Epidermal melanocyte (primary cell): ENCODE results near the gene PAX5.
A peak's percentile ranks its signal among the peaks of the same experiment; 100 is the strongest.

Experiments
- DNase-seq: peaks from one replicate; pipeline ENCODE4 v3.0.0; 2011; ENCODE audit warnings: low spot score; ENCODE audit not compliant: insufficient read length

The PAX5 gene

DNA sequence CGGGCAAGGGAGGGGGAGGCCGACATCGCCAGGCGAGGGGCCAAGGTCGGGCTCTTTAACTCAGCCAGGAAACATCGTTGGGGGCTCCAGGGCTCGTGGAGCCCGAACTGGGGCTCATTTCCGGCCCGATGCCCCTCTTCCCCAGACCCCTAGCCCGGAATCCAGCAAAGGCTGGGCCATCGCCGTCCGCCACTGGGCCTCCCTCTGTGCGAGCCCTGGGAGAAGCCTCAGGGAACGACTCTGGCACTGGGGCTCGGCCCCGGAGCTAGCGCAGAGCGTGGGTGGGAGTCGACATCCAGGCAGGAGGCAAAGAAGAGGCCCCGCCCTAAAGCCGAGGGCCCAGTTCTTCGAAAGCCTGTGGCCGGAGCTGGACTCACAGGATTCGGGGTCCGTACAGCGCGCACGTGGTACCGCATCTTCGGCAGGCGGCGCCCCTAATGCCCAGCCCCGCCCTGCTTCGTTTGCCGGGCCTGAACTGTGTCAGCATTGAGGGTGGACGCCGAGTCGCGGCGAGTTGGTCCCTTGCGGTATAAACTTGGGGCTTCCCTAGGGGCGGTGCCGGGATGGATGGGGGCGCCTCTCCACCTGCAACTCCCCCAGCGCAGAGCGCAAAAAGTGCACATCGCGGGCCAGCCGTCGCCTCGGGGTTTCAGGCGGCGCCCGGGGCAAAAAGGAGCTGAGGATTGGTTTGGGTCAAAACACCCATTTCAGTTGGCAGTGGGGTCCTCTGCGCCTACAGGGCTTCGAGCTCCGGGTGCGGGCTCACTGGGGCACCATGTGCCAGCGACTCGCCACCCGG is 3.6 kb upstream of the PAX5 start:
- DNase-seq, result no peak

DNA sequence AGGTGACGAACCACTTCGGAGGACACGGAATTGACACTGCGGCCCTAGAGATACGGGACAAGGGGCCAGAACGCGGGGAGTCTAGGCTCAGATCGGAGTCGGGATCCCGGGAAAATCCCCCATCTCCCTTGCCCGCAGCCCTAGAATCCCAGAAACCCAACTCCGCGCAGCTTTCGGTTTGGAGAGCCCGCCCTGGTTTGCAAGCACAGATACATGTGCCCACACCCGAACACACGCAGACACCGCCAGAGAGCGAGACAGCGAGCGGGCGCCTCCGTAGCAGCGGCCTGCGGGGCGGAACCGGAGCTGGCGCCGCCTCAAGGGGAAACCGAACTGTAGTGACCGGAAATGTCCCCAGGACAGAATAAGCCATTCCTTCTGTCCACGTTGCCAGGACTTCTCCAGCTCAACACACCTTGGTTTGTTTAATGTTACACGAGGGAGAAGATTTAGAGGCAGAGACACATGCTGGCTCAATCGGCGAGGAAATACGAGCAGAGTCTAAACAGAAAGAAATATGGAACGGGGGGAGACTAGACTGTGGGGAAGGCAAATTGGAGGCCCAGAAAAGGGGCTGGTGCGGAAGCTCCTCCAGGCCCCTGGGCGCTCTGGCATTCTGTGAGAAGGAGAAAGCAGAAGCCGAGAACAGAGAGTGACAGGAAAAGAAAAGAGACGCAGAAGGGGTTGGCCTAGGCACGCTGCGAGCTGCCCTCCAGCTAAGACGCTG is 2.9 kb upstream of the PAX5 start:
- no peak for DNase-seq

DNA sequence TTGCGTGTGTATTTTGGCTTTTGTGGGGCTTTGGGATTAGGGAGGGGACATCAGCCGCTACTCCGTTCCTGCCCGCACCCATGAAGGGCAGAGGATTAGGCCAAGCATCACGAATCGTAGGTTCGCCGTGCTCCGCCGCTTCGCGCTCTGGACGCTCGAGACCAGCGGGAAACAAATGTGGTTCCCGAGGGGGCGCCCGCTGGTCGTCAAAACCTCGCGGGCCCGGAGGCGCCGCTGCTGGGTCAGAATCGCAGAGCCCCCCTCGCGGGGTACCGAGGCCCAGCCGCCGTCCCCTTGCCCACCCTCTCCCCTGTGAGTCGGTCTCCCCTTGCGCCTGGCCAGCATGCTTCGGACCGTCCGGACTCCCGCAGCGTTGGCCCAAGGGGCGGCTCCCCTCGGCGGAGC is 2.3 kb upstream of the PAX5 start:
- DNase-seq, result no peak

DNA sequence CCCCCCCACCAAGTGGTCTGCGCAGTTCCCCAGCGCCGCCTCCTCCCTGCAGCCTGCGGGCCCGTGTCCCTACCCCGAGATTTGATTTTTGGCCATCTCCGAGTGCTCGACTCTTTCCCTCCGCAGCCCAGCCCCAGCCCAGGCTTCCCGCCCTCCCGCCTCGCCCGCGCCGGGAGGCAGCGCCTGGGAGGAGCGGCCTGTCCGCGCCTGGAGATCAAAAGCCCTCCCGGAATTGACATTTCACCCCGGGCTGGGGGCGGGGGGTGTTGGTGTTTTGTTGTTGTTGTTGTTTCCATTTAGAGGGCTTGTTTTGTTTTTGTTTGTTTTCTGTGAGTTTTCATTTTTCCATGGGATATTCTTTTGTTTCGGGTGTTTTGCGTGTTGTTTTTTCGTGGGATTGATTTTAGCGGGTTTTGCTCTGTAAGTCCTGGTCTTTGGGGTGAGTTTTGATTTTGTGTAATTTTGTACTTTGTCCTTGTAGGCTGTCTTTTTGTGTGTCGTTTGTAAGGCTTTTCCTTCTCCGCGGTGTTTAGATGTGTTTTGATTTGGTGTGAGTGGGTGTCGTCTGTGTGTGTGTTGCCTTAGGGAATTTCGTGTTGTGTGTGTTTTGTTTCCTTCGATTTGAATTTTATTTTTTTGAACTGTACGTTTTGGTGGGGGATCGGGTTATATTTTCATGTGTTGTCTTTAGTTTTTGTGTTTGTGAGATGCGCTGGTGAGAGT is 1.7 kb upstream of the PAX5 start:
- no peak for DNase-seq

- DNase-seq, result no peak
These were observed 1.0 kb upstream of the PAX5 start for GRCh38 chr9:37034938-37035647.

DNA sequence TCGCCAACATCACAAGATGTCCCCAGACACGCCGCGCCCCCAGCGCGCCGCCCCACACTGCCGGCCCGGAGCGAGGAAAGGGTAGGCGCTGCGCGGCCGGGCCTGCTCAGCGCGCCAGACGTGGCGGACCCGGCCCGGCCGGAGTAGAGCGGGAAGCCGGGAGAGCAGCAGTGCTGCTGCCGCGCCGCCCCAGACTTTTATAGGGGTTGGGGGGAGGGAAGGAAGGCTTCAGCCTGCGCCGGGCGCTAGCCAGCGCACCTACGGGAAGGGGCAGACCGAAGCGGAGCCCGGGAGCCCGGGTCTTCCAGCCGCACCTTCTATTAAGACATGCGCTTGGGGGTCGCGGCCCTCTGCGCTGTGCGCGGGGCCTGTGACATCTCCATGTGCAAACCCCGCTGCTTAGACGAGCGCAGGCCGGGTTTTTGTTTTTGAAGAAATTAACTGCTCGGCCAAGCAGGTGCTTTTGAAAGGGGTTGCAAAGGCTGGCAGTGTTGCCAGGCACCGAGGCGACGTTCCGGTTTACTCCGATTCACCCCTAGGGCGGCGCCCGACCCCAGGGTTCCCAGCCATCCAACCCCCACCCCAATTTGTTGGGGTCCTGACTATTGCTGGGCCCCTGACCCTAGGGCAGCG is 353 bp upstream of the PAX5 start:
- DNase-seq, result no peak

- DNase-seq, result no peak
These were observed 927 bp downstream of the PAX5 start for GRCh38 chr9:37033141-37033540.

DNA sequence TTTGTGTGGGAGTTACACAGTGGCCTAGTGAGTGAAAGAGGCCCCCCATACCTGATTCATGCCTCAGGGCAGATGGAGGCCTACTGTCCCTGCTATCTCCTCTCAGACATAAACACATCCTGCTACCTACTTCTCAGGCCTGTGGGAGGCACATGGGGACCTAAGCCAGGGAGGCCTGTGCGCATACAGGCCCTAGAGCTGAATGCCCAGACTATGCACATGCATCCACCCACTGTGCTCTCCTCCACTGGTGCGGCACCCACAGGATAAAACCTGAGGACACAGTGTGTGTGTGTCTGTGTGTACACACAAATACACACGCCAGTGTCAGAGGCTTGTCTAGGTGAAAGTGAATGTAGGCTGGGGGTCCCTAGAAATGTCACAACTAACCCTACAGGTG is 1.4 kb downstream of the PAX5 start:
- DNase-seq, result no peak

DNA sequence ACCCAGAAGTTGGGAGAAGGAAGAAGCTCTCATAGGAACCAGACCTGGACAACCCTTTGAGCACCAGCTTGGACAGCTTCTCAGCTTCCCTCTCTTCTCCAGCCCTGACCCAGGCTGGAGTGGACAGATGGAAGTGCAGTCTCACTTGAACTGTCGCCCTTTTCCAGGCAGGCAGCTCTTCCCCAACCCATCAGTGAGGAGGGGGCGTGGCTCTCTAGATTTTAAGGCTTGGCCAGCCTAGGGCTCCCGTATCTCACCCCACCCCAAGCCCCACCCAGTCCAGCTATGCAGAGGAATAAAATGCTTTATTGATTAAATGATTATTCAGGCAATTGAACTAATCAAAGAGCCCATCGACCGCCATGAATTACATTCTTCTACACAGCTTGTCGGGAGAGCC is 2.2 kb downstream of the PAX5 start:
- no peak for DNase-seq

DNA sequence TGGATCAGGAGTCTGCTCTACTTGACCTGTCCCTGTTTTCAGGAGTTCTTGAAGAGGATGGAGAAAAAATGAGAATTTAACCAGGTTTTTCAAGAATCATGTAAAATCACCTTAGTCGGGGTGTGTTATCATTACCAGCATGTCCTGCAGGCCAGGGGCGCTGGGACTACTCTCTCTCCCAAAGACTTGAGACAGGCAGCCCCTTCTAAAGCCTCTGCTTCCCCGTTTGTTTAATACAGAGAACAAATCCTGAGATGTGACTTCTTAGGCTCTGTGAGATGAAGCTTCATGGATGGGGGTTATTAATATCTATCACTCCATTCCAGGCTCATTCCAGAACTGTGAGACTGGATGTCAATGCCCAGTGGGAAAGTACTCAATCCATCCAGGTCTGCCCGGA is 3.0 kb downstream of the PAX5 start:
- DNase-seq, result no peak

DNA sequence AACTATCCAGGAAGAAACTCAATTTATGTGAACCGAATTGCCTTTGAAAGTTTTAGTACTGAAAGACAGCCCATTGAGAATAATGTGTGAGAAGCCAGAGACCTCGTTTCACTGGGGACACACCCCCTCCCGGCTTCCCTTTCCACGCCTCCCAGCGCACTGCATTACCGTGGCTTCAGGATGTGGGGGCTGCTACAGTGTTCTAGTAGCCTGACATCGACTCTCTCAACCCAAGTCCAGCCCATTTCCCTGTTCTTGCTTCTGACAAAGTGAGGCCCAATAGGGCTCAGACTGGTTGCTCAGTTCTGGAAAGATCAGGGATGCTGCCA is 3.5 kb downstream of the PAX5 start:
- no peak for DNase-seq

DNA sequence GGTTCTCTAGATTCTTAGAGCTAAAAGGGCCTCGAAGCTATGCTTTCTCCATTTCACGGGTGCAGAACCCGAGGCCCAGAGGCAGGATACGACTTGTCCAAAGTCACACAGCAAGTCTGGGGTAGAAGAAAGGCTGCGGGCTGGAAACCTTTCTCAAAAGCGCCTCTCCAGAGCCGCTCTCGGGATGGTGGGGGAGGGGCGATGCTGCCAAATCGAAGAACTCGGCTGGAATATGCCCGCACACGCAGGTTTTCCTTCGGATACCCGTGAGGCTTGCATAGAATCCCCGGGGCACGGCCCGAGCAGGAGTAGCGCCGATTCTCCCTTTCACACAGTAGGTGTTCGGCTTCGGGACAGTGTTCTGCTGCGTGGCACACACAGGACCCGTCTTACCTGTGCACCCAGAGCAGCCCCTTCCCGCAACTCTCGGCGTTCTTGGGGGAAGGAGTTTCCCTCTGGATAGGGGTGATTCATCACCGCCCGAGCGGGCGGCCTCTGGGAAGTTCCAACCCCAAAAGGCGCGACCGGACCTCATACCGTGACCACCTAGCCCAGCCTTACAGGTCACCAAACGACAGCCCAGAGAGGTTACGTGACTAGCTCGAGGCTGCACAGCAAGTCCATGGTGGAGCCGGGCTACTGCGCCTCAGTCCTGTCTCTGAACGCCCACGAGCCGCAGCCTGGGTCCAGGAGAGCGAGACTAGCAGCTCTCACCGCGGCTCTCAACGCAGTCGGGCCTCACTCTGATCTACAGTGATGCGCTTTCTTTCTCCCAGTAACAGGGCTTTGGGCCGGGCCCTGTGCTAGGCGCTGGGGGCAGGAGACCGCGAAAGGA is 4.1 kb downstream of the PAX5 start:
- DNase-seq, result no peak

- DNase-seq, result no peak
These were observed 4.7 kb downstream of the PAX5 start for GRCh38 chr9:37029304-37029775.

DNA sequence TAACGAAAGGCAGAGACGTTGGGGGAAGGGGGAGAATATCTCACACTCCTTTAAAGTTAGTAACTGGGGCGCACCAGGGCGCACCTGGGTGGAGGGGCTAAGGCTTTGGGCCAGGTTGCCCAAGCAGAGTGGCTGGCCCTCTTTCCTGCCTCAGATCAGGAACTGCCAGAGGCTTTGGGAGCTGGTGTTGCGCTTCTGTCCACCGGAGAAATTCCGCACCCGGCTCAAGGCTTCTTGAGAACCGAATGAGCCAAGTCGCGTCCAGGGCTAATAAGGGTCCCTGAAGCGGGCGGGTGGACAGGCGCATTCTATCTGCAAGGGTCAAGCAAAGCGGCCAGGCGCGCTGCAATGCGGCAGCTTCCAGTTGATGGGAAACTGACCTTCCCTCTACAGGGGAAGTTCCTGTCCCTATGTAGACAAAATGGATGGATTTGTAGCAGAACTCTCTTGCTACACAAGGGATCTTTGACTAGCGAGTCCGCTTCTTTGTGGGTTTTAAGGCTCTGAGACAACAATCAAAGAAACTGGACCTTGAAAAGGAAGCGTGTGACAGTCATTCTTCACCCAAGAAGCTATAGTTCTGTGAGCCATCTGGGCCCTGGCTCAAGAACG is 5.5 kb downstream of the PAX5 start:
- DNase-seq, result no peak

DNA sequence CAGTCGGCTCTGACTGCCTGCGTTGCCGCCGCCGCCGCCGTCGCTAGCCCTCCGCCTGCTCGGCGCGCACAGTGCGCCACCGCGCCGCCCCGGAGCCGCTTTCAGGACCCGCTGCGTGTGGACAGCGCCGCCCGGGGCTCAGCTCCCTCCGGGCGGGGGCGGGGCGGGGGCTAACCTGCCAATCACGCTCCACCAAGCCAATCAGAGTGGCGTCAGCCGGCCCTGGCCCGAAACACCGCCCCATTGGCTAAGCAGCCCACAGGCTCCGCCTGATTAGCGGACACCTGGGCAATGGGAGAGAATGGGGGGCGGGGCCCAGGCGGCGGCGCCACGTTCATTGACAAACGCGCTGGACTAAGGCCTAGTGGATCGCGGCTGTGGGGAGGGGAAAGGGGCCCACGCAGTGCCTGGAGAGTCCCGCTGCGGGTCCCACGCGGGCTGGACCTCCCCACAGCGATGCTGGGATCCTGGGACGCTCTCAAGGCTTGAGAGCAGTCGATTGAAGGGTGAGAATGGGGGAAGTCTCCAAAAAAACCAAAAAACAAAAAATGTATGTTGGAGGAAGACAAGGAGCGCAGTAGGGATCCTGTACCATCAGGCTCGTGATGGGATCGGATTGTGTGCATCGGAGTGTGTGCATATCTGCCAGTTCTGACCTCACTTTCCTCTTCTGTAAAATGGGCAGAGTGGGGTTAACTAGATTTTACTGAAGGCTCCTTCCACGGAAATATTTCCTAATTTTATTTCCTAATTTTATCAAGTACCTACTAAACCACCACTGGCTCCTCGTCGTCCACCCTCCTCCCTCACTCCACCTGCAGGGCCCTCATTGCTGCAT is 6.3 kb downstream of the PAX5 start:
- DNase-seq, result peak; percentile 73

DNA sequence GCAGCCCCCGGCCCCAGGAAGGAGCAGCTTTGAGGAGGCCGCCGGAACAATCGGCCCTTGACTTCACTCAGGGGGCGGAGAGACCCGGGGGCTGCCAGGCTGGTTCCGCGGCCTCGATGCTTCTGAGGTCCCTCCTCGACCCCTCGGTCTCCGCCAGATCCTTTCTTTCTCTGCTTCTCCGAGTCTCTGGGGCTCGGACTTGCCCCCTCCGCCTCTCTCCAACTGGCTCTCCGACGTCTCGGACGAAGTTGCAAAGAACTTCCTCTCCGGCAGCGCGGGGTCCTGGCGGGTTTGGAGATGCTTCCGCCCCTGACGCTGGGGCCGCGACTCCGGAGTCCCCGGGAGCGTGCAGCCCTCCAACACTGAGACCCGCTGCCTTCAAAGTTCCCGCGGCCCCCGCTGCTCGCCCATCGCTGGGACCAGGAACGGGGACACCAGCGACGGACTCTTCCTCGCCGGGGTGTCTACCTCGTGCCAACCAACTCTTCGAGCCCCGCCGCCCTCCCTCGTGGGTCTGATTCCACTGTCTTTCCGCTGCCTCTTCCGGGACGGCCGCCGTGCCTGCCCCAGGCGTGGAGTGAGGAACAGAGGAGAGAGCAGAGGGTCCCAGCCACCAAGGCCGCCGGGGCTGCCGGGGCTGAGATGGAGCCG is 7.0 kb downstream of the PAX5 start:
- DNase-seq, result no peak

DNA sequence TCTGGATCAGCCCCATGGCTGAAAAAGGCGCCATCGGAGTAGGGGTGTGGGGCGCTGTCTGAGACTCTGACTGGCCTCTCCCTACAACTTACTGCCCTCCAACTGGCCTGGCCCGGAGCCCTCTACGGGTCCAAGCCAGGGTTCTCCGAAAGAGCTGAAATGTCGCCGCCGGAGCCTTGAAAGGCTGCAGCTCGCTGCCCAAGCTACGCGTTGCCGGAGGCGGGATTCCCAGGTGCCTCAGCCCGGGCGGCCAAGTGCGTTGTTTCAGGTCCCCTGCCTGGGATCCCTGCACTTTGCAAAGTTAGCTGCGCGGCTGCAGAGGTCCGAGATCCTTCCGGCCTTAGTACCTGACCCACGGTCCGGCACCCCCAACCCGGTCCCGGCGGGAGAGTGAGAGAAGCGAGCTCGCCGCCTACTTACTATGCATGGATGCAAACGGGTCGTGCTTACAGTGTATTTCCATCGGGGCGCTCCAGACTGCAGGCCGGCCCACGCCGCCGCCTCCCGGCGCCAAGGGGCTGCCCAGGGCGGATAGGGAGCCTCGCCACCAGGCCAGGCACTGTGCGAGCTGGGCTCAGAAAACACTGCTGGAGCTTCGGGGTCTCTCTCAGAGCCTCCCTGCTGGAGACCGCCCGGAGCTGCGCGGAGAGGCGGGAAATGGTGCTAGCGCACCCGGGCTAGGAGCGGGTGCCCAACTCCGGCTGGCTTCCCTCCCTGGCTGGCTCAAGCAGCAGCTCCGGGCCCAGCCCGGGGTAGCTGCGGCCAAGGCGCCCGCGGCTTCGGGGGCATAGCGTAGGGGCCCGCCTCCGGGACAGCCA is 7.7 kb downstream of the PAX5 start:
- no peak for DNase-seq

DNA sequence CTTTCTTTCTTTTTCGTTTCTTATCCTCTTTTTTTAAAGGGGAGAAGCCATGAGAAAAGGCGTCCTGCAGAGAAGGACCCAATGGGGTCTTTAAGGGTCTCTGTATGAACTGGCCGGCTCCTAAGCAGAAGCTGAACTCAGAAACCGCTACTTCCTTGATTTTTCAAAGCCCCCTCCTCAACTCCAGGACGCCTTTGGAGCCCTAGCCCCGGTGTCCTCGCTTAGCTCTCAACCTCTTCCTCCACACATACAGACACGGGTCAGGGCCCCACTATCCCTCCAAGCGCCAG is 8.3 kb downstream of the PAX5 start:
- DNase-seq, result no peak
